GM10248 (cell line): ENCODE results near the gene ITGBL1.

Experiments used
- CTCF ChIA-PET: fragments of 300-600 bp; sonication (Branson Sonifier 250); formaldehyde crosslinking; extraction: SDS; loops from one replicate; lab custom pipeline; 2021; ENCODE audit warnings: antibody characterized with exemption; lab: Yijun Ruan, JAX
- POLR2A ChIA-PET: fragments of 350-650 bp; sonication (Branson Sonifier 250); formaldehyde crosslinking; extraction: SDS; loops from one replicate; lab custom pipeline; 2020; ENCODE audit warnings: antibody characterized with exemption; lab: Yijun Ruan, JAX
- DNase-seq: peaks from one replicate; pipeline ENCODE4 v3.0.0; 2012; ENCODE audit errors: extremely low spot score
- CTCF ChIP-seq: IDR thresholded peaks from 2 replicates; pipeline ENCODE4 v1.5.1; 2012; ENCODE audit warnings: mild to moderate bottlenecking, low read depth; ENCODE audit errors: extremely low read depth, missing control alignments, control extremely low read depth

The ITGBL1 gene

GRCh38 chr13:101511766-101512165 is 59.3 kb downstream of the ITGBL1 start:
- ChIA-PET POLR2A (no interaction called here), CTCF (interaction anchor here (2.5 kb wide), 1 partner anchor 246 kb away, joined by 6 read pairs; no protein-coding TSS in a partner anchor)
- no peak for TF ChIP-seq CTCF
- no peak for DNase-seq

GRCh38 chr13:101512650-101513049 is 60.2 kb downstream of the ITGBL1 start:
- ChIA-PET CTCF (no interaction called here), POLR2A (no interaction called here)
- no peak for DNase-seq

GRCh38 chr13:101514100-101514499 is 61.6 kb downstream of the ITGBL1 start:
- DNase-seq = no peak
- TF ChIP-seq CTCF = no peak
- ChIA-PET POLR2A (no interaction called here), CTCF (interaction anchor here (0.7 to 1.1 kb wide), 6 partner anchors 9 to 243 kb away, joined by 3 to 6 read pairs (median 4); no protein-coding TSS in a partner anchor)

More at GRCh38 chr13:101512650-101513049, 60.2 kb downstream of the ITGBL1 start:
- TF ChIP-seq CTCF = no peak

- POLR2A ChIA-PET = no interaction called here
- CTCF ChIA-PET = interaction anchor here (0.7 to 1.1 kb wide), 6 partner anchors 9 to 242 kb away, joined by 3 to 6 read pairs (median 4); no protein-coding TSS in a partner anchor
- TF ChIP-seq CTCF = peak; percentile 53
- DNase-seq = peak; percentile 4
Observed at GRCh38 chr13:101514695-101515275, 62.3 kb downstream of the ITGBL1 start.

GRCh38 chr13:101515504-101515903 is 63.0 kb downstream of the ITGBL1 start:
- TF ChIP-seq CTCF = no peak
- CTCF ChIA-PET = no interaction called here
- DNase-seq = no peak
- POLR2A ChIA-PET = no interaction called here

- CTCF ChIA-PET = interaction anchor here (1.2 kb wide), 1 partner anchor 242 kb away, joined by 3 read pairs; no protein-coding TSS in a partner anchor
- TF ChIP-seq CTCF = no peak
- DNase-seq = no peak
- POLR2A ChIA-PET = no interaction called here
Observed at GRCh38 chr13:101516262-101516661, 63.8 kb downstream of the ITGBL1 start.
